IPS-18a (cell line): Measurements from ENCODE around the gene DAB2.
"Not testable (repeated sequence)": the region's sequence is repeated elsewhere in the genome, so short reads cannot be mapped to it uniquely, and the experiment has no call there.

Experiments
- H3K27ac ChIP-seq: one replicate; pipeline ENCODE4 v1.5.1; 2013; ENCODE audit warnings: low read length
- H3K27me3 ChIP-seq: one replicate; pipeline ENCODE4 v1.6.1; 2013; ENCODE audit warnings: mild to moderate bottlenecking, low read length; ENCODE audit not compliant: control insufficient read depth, insufficient read depth
- H3K36me3 ChIP-seq: one replicate; pipeline ENCODE4 v1.6.1; 2013; ENCODE audit warnings: low read depth, low read length; ENCODE audit not compliant: control insufficient read depth
- H3K4me1 ChIP-seq: one replicate; pipeline ENCODE4 v1.6.1; 2013; ENCODE audit warnings: low read depth, low read length; ENCODE audit not compliant: control insufficient read depth
- H3K4me3 ChIP-seq: one replicate; pipeline ENCODE4 v1.5.1; 2013; ENCODE audit warnings: low read length
- H3K9ac ChIP-seq: one replicate; pipeline ENCODE4 v1.6.1; 2013; ENCODE audit warnings: mild to moderate bottlenecking, low read length, moderate library complexity
- H3K9me3 ChIP-seq: one replicate; pipeline ENCODE4 v1.6.1; 2013; ENCODE audit warnings: low read depth, low read length; ENCODE audit not compliant: control insufficient read depth

DAB2 gene

GRCh38 chr5:39415201-39415600 is 9.6 kb downstream of the DAB2 start:
- Histone ChIP-seq H3K9ac (no peak overlapping the region), H3K4me1 (peaks cover 13% of the 10 kb centered on the region), H3K4me3 (no peak overlapping the region), H3K27ac (no peak overlapping the region), H3K36me3 (no peaks in the 10 kb centered on the region), H3K27me3 (no peaks in the 10 kb centered on the region), H3K9me3 (no peaks in the 10 kb centered on the region)

- Histone ChIP-seq H3K27ac (no peak overlapping the region), H3K36me3 (no peaks in the 10 kb centered on the region), H3K9ac (no peak overlapping the region), H3K27me3 (no peaks in the 10 kb centered on the region), H3K4me1 (peaks cover 13% of the 10 kb centered on the region), H3K9me3 (no peaks in the 10 kb centered on the region), H3K4me3 (no peak overlapping the region)
Observed at GRCh38 chr5:39414426-39414825, 10.4 kb downstream of the DAB2 start.

GRCh38 chr5:39413771-39414170 is 11.0 kb downstream of the DAB2 start:
- Histone ChIP-seq H3K4me1 (peaks cover 13% of the 10 kb centered on the region), H3K9me3 (no peaks in the 10 kb centered on the region), H3K4me3 (no peak overlapping the region), H3K27ac (no peak overlapping the region), H3K9ac (no peak overlapping the region), H3K36me3 (no peaks in the 10 kb centered on the region), H3K27me3 (no peaks in the 10 kb centered on the region)

- H3K27ac ChIP-seq: no peak overlapping the region
- H3K4me1 ChIP-seq: peaks cover 13% of the 10 kb centered on the region
- H3K27me3 ChIP-seq: no peaks in the 10 kb centered on the region
- H3K9me3 ChIP-seq: no peaks in the 10 kb centered on the region
- H3K36me3 ChIP-seq: no peaks in the 10 kb centered on the region
- no peak overlapping the region for H3K4me3 ChIP-seq
- H3K9ac ChIP-seq: no peak overlapping the region
Observed at GRCh38 chr5:39412721-39413394, 11.9 kb downstream of the DAB2 start.

- no peaks in the 10 kb centered on the region for H3K27me3 ChIP-seq
- no peak overlapping the region for H3K27ac ChIP-seq
- H3K4me1 ChIP-seq: peaks cover 13% of the 10 kb centered on the region
- no peaks in the 10 kb centered on the region for H3K9me3 ChIP-seq
- no peak overlapping the region for H3K4me3 ChIP-seq
- no peak overlapping the region for H3K9ac ChIP-seq
- H3K36me3 ChIP-seq: no peaks in the 10 kb centered on the region
Observed at GRCh38 chr5:39411985-39412384, 12.8 kb downstream of the DAB2 start.

GRCh38 chr5:39411061-39411460 is 13.7 kb downstream of the DAB2 start:
- H3K4me3 ChIP-seq: no peak overlapping the region
- H3K4me1 ChIP-seq: peaks cover 13% of the 10 kb centered on the region

GRCh38 chr5:39409033-39409432 is 15.7 kb downstream of the DAB2 start:
- Histone ChIP-seq H3K4me1 (peaks cover 16% of the 10 kb centered on the region), H3K27me3 (no peaks in the 10 kb centered on the region), H3K36me3 (no peaks in the 10 kb centered on the region), H3K27ac (no peak overlapping the region), H3K4me3 (no peak overlapping the region), H3K9me3 (no peaks in the 10 kb centered on the region), H3K9ac (no peak overlapping the region)

More at GRCh38 chr5:39411061-39411460, 13.7 kb downstream of the DAB2 start:
- no peaks in the 10 kb centered on the region for H3K27me3 ChIP-seq
- no peaks in the 10 kb centered on the region for H3K9me3 ChIP-seq
- no peak overlapping the region for H3K27ac ChIP-seq
- no peaks in the 10 kb centered on the region for H3K36me3 ChIP-seq
- no peak overlapping the region for H3K9ac ChIP-seq

- Histone ChIP-seq H3K27me3 (no peaks in the 10 kb centered on the region), H3K27ac (no peak overlapping the region), H3K36me3 (no peaks in the 10 kb centered on the region), H3K4me3 (no peak overlapping the region), H3K9ac (no peak overlapping the region), H3K4me1 (peaks cover 10% of the 10 kb centered on the region), H3K9me3 (no peaks in the 10 kb centered on the region)
Observed at GRCh38 chr5:39405083-39405843, 19.5 kb downstream of the DAB2 start.

GRCh38 chr5:39403761-39404160 is 21.0 kb downstream of the DAB2 start:
- H3K27ac ChIP-seq, H3K36me3 ChIP-seq, H3K4me3 ChIP-seq, H3K9ac ChIP-seq, H3K27me3 ChIP-seq, H3K9me3 ChIP-seq: not testable (repeated sequence)
- peaks cover 17% of the 10 kb centered on the region for H3K4me1 ChIP-seq

- H3K9me3 ChIP-seq, H3K36me3 ChIP-seq, H3K27ac ChIP-seq, H3K9ac ChIP-seq, H3K4me3 ChIP-seq, H3K27me3 ChIP-seq: not testable (repeated sequence)
- peaks cover 17% of the 10 kb centered on the region for H3K4me1 ChIP-seq
Observed at GRCh38 chr5:39402140-39402539, 22.6 kb downstream of the DAB2 start.

- Histone ChIP-seq H3K9me3 (no peaks in the 10 kb centered on the region), H3K27me3 (no peaks in the 10 kb centered on the region), H3K4me1 (peaks cover 17% of the 10 kb centered on the region), H3K27ac (no peak overlapping the region), H3K36me3 (no peaks in the 10 kb centered on the region), H3K4me3 (no peak overlapping the region), H3K9ac (no peak overlapping the region)
Observed at GRCh38 chr5:39400713-39401578, 23.8 kb downstream of the DAB2 start.
